PC-3 (cell line): ENCODE measurements around the gene CDK16. TPM values are rescaled to one million over a fixed set of nuclear protein-coding genes. Genes with fewer than 3 reads are reported as not detected.

ENCODE experiments used
- ATAC-seq: fragments of 200-7000 bp; cut with Tn5 transposase; 2 replicates; pipeline ENCODE4 v1.9.1; 2020; ENCODE audit warnings: mild to moderate bottlenecking, moderate library complexity
- BruUV-seq: library from RNA; stranded (reverse); fragments of 400-500 nt; replicated peaks from 2 replicates; lab custom pipeline; 2021; lab: Mats Ljungman, UMichigan
- CTCF ChIA-PET: fragments of 300-600 bp; sonication (Branson Sonifier 250); formaldehyde crosslinking; loops from one replicate; lab custom pipeline; 2022; ENCODE audit warnings: antibody characterized with exemption; lab: Charles Lee
- POLR2A ChIA-PET: fragments of 300-600 bp; sonication (Branson Sonifier 250); formaldehyde crosslinking; loops from one replicate; lab custom pipeline; 2022; ENCODE audit warnings: antibody characterized with exemption; ENCODE audit not compliant: unreplicated experiment; lab: Charles Lee
- DNase-seq: peaks from one replicate; pipeline ENCODE4 v3.0.0-alpha.2; 2015
- H2AFZ ChIP-seq: fragments of 300-600 bp; sonication (generic); 2 replicates; pipeline ENCODE4 v1.6.0; 2016; ENCODE audit warnings: antibody characterized with exemption, low read length
- H3F3A ChIP-seq: fragments of 300-600 bp; sonication (generic); one replicate; pipeline ENCODE4 v1.6.0; 2017; ENCODE audit warnings: antibody characterized with exemption, low read length, control low read depth, mild to moderate bottlenecking; ENCODE audit not compliant: unreplicated experiment
- H3K27ac ChIP-seq: fragments of 300-600 bp; sonication (generic); 2 replicates; pipeline ENCODE4 v1.5.1; 2016; ENCODE audit warnings: mild to moderate bottlenecking, low read length
- H3K27me3 ChIP-seq: fragments of 300-600 bp; sonication (generic); 2 replicates; pipeline ENCODE4 v1.6.1; 2016; ENCODE audit warnings: low read length, mixed read lengths
- H3K36me3 ChIP-seq: fragments of 300-600 bp; sonication (generic); 2 replicates; pipeline ENCODE4 v1.6.1; 2016; ENCODE audit warnings: low read depth, mixed run types, low read length, mixed read lengths
- H3K4me1 ChIP-seq: fragments of 300-600 bp; sonication (generic); 2 replicates; pipeline ENCODE4 v1.5.1; 2016; ENCODE audit warnings: low read length; ENCODE audit not compliant: insufficient read depth
- H3K4me2 ChIP-seq: fragments of 300-600 bp; sonication (generic); 2 replicates; pipeline ENCODE4 v1.6.0; 2016; ENCODE audit warnings: low read length
- H3K4me3 ChIP-seq: fragments of 300-600 bp; sonication (generic); 2 replicates; pipeline ENCODE4 v1.5.1; 2016; ENCODE audit warnings: mild to moderate bottlenecking, low read length, mixed read lengths
- H3K79me2 ChIP-seq: fragments of 300-600 bp; sonication (generic); 2 replicates; pipeline ENCODE4 v1.6.1; 2017; ENCODE audit warnings: low read length, mixed read lengths
- H3K9ac ChIP-seq: fragments of 300-600 bp; sonication (generic); 2 replicates; pipeline ENCODE4 v1.6.0; 2016; ENCODE audit warnings: mild to moderate bottlenecking, low read length
- H3K9me2 ChIP-seq: fragments of 300-600 bp; sonication (generic); replicated peaks from 2 replicates; pipeline ENCODE4 v1.6.1; 2016; ENCODE audit warnings: mixed run types, low read length, mixed read lengths
- H3K9me3 ChIP-seq: fragments of 300-600 bp; sonication (generic); 2 replicates; pipeline ENCODE4 v1.6.1; 2016; ENCODE audit warnings: low read length, mixed read lengths
- H4K20me1 ChIP-seq: fragments of 300-600 bp; sonication (generic); 2 replicates; pipeline ENCODE4 v1.6.1; 2016; ENCODE audit warnings: low read length, mixed read lengths
- EZH2 ChIP-seq: fragments of 300-600 bp; sonication (generic); IDR thresholded peaks from one replicate; pipeline ENCODE4 v1.6.1; 2017; ENCODE audit warnings: antibody characterized with exemption, mild to moderate bottlenecking, low read length; ENCODE audit not compliant: unreplicated experiment
- EZH2phosphoT487 ChIP-seq: fragments of 300-600 bp; sonication (generic); IDR thresholded peaks from 2 replicates; pipeline ENCODE4 v1.6.1; 2018; ENCODE audit warnings: mild to moderate bottlenecking, antibody characterized with exemption, low read length, borderline replicate concordance
- intact Hi-C: fragments of 100-400 bp; cut with micrococcal nuclease; formaldehyde crosslinking; loops from 2 replicates; pipeline ENCODE4 v1.9.0; 2023
- total RNA-seq: library from RNA; depleted of rRNA; stranded (reverse); fragments of >200 nt; gene quantifications from 2 replicates; pipeline ENCODE4 v1.2.3, GENCODE V29; 2014
- TF ChIP-seq, protein P1 (sequence below): fragments of 300-600 bp; sonication (generic); conservative IDR thresholded peaks from 2 replicates; pipeline ENCODE4 v1.5.1; 2017; ENCODE audit warnings: antibody characterized with exemption, low read depth, mild to moderate bottlenecking, low read length

Gene CDK16
- total RNA-seq, 1 experiment from 2014 or later, result 155 TPM

GRCh38 chrX:47193475-47194193 is 24.8 kb upstream of the CDK16 start, which contains the start of gene UBA1:
UBA1 (plus strand) TSS chrX:47193829; CDS start chrX:47198803, 4,974 bp downstream.
- CTCF ChIA-PET, result no interaction called here
- BruUV-seq, result no TSS peak
- peak within 1 kb of the TSS; percentile 49; the same call in 1 of the 2 replicates for H2AFZ ChIP-seq
- DNase-seq (peak; percentile 98), ATAC-seq (peak; percentile 48)
- POLR2A ChIA-PET, result no interaction called here
- H3K27ac ChIP-seq, result peak within 1 kb of the TSS; percentile 90
- H3K4me1 ChIP-seq, result peaks cover 40% of the 10 kb centered on the region
- peak within 1 kb of the TSS; percentile 100 for H3K9ac ChIP-seq
- no peaks in the 10 kb centered on the region for H3K27me3 ChIP-seq
- H3K36me3 ChIP-seq, result peaks cover 11% of the 10 kb centered on the region; the same call in 1 of the 2 replicates
- no peaks in the 10 kb centered on the region for H3K9me2 ChIP-seq
- H3K79me2 ChIP-seq, result peaks cover 72% of the 10 kb centered on the region
- H3K4me3 ChIP-seq, result peak within 1 kb of the TSS; percentile 85
- TF ChIP-seq EZH2phosphoT487, result no peak
- TF ChIP-seq, protein P1, sequence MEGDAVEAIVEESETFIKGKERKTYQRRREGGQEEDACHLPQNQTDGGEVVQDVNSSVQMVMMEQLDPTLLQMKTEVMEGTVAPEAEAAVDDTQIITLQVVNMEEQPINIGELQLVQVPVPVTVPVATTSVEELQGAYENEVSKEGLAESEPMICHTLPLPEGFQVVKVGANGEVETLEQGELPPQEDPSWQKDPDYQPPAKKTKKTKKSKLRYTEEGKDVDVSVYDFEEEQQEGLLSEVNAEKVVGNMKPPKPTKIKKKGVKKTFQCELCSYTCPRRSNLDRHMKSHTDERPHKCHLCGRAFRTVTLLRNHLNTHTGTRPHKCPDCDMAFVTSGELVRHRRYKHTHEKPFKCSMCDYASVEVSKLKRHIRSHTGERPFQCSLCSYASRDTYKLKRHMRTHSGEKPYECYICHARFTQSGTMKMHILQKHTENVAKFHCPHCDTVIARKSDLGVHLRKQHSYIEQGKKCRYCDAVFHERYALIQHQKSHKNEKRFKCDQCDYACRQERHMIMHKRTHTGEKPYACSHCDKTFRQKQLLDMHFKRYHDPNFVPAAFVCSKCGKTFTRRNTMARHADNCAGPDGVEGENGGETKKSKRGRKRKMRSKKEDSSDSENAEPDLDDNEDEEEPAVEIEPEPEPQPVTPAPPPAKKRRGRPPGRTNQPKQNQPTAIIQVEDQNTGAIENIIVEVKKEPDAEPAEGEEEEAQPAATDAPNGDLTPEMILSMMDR, result peak; percentile 80
- H3K4me2 ChIP-seq, result peak within 1 kb of the TSS; percentile 99
- peaks cover 4% of the 10 kb centered on the region for H3F3A ChIP-seq
- peaks cover 20% of the 10 kb centered on the region; the same call in 1 of the 2 replicates for H4K20me1 ChIP-seq
- intact Hi-C loops, result loop anchor here (1.0 to 10.0 kb wide), 7 partner anchors 119 to 461 kb away; partner anchors contain the start of genes ELK1, UXT and ZNF41
- H3K9me3 ChIP-seq, result no peaks in the 10 kb centered on the region

- Histone ChIP-seq H3K4me3 (peak overlapping the region; percentile 85), H3K4me2 (peak overlapping the region; percentile 99), H3K4me1 (peaks cover 40% of the 10 kb centered on the region), H3K9me2 (no peaks in the 10 kb centered on the region), H4K20me1 (peaks cover 20% of the 10 kb centered on the region; the same call in 1 of the 2 replicates), H3K36me3 (peaks cover 18% of the 10 kb centered on the region; the same call in 1 of the 2 replicates), H3K9me3 (no peaks in the 10 kb centered on the region), H3K27me3 (no peaks in the 10 kb centered on the region), H3K27ac (peak overlapping the region; percentile 90), H3K9ac (peak overlapping the region; percentile 100), H3F3A (peaks cover 4% of the 10 kb centered on the region), H3K79me2 (peaks cover 76% of the 10 kb centered on the region), H2AFZ (no peak overlapping the region)
- TF ChIP-seq EZH2phosphoT487, result no peak
- TF ChIP-seq EZH2, result no peak
- TF ChIP-seq, protein P1, result no peak
- DNase-seq (no peak), ATAC-seq (no peak)
- intact Hi-C loops, result loop anchor here (5.0 to 10.0 kb wide), 4 partner anchors 168 to 461 kb away; partner anchors contain the start of genes ELK1, UXT and ZNF41
- TSS peak; percentile 56 for BruUV-seq
- CTCF ChIA-PET, result no interaction called here
- POLR2A ChIA-PET, result no interaction called here
Observed at GRCh38 chrX:47194194-47194787, 24.2 kb upstream of the CDK16 start.
